DOHH2 (cell line): ENCODE data around the gene TLK2.
"Not testable (repeated sequence)": the region's sequence is repeated elsewhere in the genome, so short reads cannot be mapped to it uniquely, and the experiment has no call there.

ENCODE experiments used
- H3F3A ChIP-seq: fragments of 200-600 bp; sonication (generic), shearing (Covaris generic); 2 replicates; pipeline ENCODE4 v1.6.0; 2016; ENCODE audit warnings: antibody characterized with exemption, mild to moderate bottlenecking; ENCODE audit not compliant: control insufficient read depth, insufficient read depth
- H3K27ac ChIP-seq: fragments of 200-600 bp; sonication (generic); 2 replicates; pipeline ENCODE4 v1.5.1; 2014; ENCODE audit warnings: low read depth, mild to moderate bottlenecking, low read length, moderate library complexity
- H3K27me3 ChIP-seq: fragments of 200-600 bp; sonication (generic); 2 replicates; pipeline ENCODE4 v1.6.1; 2014; ENCODE audit warnings: mild to moderate bottlenecking, low read length, mixed read lengths; ENCODE audit not compliant: control insufficient read depth
- H3K36me3 ChIP-seq: fragments of 200-600 bp; sonication (generic); 2 replicates; pipeline ENCODE4 v1.6.1; 2014; ENCODE audit warnings: mild to moderate bottlenecking, low read length, moderate library complexity, mixed read lengths; ENCODE audit not compliant: control insufficient read depth
- H3K4me1 ChIP-seq: fragments of 200-600 bp; sonication (generic); 2 replicates; pipeline ENCODE4 v1.6.1; 2014; ENCODE audit warnings: mild to moderate bottlenecking, low read length, mixed read lengths; ENCODE audit not compliant: control insufficient read depth
- H3K4me2 ChIP-seq: fragments of 200-600 bp; sonication (generic); 2 replicates; pipeline ENCODE4 v1.6.0; 2014; ENCODE audit warnings: mild to moderate bottlenecking, low read length, moderate library complexity
- H3K4me3 ChIP-seq: fragments of 200-600 bp; sonication (generic); 2 replicates; pipeline ENCODE4 v1.5.1; 2014; ENCODE audit warnings: mild to moderate bottlenecking, low read length, mixed read lengths
- H3K79me2 ChIP-seq: fragments of 200-600 bp; sonication (generic); 2 replicates; pipeline ENCODE4 v1.6.1; 2014; ENCODE audit warnings: mild to moderate bottlenecking, low read length, mixed read lengths; ENCODE audit not compliant: control insufficient read depth
- H3K9me2 ChIP-seq: fragments of 200-600 bp; sonication (generic); replicated peaks from 2 replicates; pipeline ENCODE4 v1.6.1; 2014; ENCODE audit warnings: mild to moderate bottlenecking, low read length, mixed read lengths; ENCODE audit not compliant: control insufficient read depth
- H3K9me3 ChIP-seq: fragments of 200-600 bp; sonication (generic); 2 replicates; pipeline ENCODE4 v1.6.1; 2014; ENCODE audit warnings: antibody characterized with exemption, low read length, mixed read lengths; ENCODE audit not compliant: control insufficient read depth, insufficient read depth
- H4K20me1 ChIP-seq: fragments of 200-600 bp; sonication (generic); 2 replicates; pipeline ENCODE4 v1.6.0; 2014; ENCODE audit warnings: low read depth, mild to moderate bottlenecking, antibody characterized with exemption, low read length, moderate library complexity; ENCODE audit not compliant: control insufficient read depth, insufficient read depth
- CTCF ChIP-seq: fragments of 200-600 bp; sonication (generic); IDR thresholded peaks from one replicate; pipeline ENCODE4 v1.5.1; 2014; ENCODE audit warnings: antibody characterized with exemption, mild to moderate bottlenecking, low read depth, low read length; ENCODE audit not compliant: poor library complexity, severe bottlenecking
- EZH2phosphoT487 ChIP-seq: fragments of 200-600 bp; sonication (generic); IDR thresholded peaks from 2 replicates; pipeline ENCODE4 v1.6.1; 2017; ENCODE audit warnings: borderline replicate concordance, mild to moderate bottlenecking, antibody characterized with exemption, low read length, moderate library complexity, mixed read lengths

Gene TLK2

GRCh38 chr17:62581764-62582163 lies 103.1 kb downstream of the TLK2 start:
- H3K27ac ChIP-seq: no peak overlapping the region
- TF ChIP-seq EZH2phosphoT487 (no peak), CTCF (no peak)

GRCh38 chr17:62587554-62587953 lies 108.9 kb downstream of the TLK2 start:
- no peaks in the 10 kb centered on the region for H3K9me2 ChIP-seq
- no peaks in the 10 kb centered on the region for H3K4me1 ChIP-seq
- no peak overlapping the region for H3K4me3 ChIP-seq
- no peaks in the 10 kb centered on the region for H4K20me1 ChIP-seq
- TF ChIP-seq CTCF: no peak
- no peak for TF ChIP-seq EZH2phosphoT487
- peaks cover 61% of the 10 kb centered on the region for H3K36me3 ChIP-seq
- H3K4me2 ChIP-seq: no peak overlapping the region
- H3F3A ChIP-seq: no peaks in the 10 kb centered on the region
- H3K27me3 ChIP-seq: no peaks in the 10 kb centered on the region
- no peaks in the 10 kb centered on the region for H3K79me2 ChIP-seq
- no peaks in the 10 kb centered on the region for H3K9me3 ChIP-seq
- no peak overlapping the region for H3K27ac ChIP-seq

More at GRCh38 chr17:62581764-62582163, 103.1 kb downstream of the TLK2 start:
- Histone ChIP-seq H3K4me1 (no peaks in the 10 kb centered on the region), H3K36me3 (peaks cover 66% of the 10 kb centered on the region), H3K4me3 (no peak overlapping the region), H3K79me2 (no peaks in the 10 kb centered on the region), H3F3A (no peaks in the 10 kb centered on the region), H3K4me2 (no peak overlapping the region), H3K9me3 (no peaks in the 10 kb centered on the region), H3K9me2 (no peaks in the 10 kb centered on the region), H4K20me1 (no peaks in the 10 kb centered on the region), H3K27me3 (no peaks in the 10 kb centered on the region)

GRCh38 chr17:62588109-62588508 lies 109.5 kb downstream of the TLK2 start:
- H3K4me2 ChIP-seq: no peak overlapping the region
- no peak overlapping the region for H3K27ac ChIP-seq
- no peaks in the 10 kb centered on the region for H4K20me1 ChIP-seq
- peaks cover 60% of the 10 kb centered on the region for H3K36me3 ChIP-seq
- no peaks in the 10 kb centered on the region for H3K27me3 ChIP-seq
- no peaks in the 10 kb centered on the region for H3K9me3 ChIP-seq
- H3K9me2 ChIP-seq: no peaks in the 10 kb centered on the region
- H3K4me3 ChIP-seq: no peak overlapping the region
- H3K79me2 ChIP-seq: no peaks in the 10 kb centered on the region
- TF ChIP-seq CTCF: no peak
- H3K4me1 ChIP-seq: no peaks in the 10 kb centered on the region
- no peaks in the 10 kb centered on the region for H3F3A ChIP-seq

- no peak overlapping the region for H3K4me2 ChIP-seq
- H3K27ac ChIP-seq: no peak overlapping the region
- no peak overlapping the region for H3K4me3 ChIP-seq
- H3K9me3 ChIP-seq: no peaks in the 10 kb centered on the region
- no peaks in the 10 kb centered on the region for H3K79me2 ChIP-seq
- no peaks in the 10 kb centered on the region for H3F3A ChIP-seq
- no peaks in the 10 kb centered on the region for H3K4me1 ChIP-seq
- no peaks in the 10 kb centered on the region for H4K20me1 ChIP-seq
- H3K9me2 ChIP-seq: no peaks in the 10 kb centered on the region
- TF ChIP-seq EZH2phosphoT487 (no peak), CTCF (no peak)
- H3K36me3 ChIP-seq: peaks cover 58% of the 10 kb centered on the region
- H3K27me3 ChIP-seq: no peaks in the 10 kb centered on the region
Observed at GRCh38 chr17:62591333-62591732, 112.7 kb downstream of the TLK2 start.

- not testable (repeated sequence) for H3K4me3 ChIP-seq
- peaks cover 60% of the 10 kb centered on the region for H3K36me3 ChIP-seq
Observed at GRCh38 chr17:62591822-62592221, 113.2 kb downstream of the TLK2 start.

More at GRCh38 chr17:62591822-62592221, 113.2 kb downstream of the TLK2 start:
- H4K20me1 ChIP-seq, H3K27ac ChIP-seq, H3K4me1 ChIP-seq, H3K79me2 ChIP-seq, H3K27me3 ChIP-seq, H3K9me3 ChIP-seq, H3K4me2 ChIP-seq, H3K9me2 ChIP-seq, H3F3A ChIP-seq: not testable (repeated sequence)
